Muscle layer of colon (tissue), 2 donors: Measurements from ENCODE around the gene PIK3R5.

ENCODE experiments used
- H3K27ac ChIP-seq: one replicate; pipeline ENCODE4 v1.7.0; 2013; ENCODE audit warnings: low read depth, mild to moderate bottlenecking, low read length, moderate library complexity
- H3K27me3 ChIP-seq, 2 donors: one replicate each; pipeline ENCODE4 v1.7.0; 2013; ENCODE audit warnings: low read length in 2 of 2, mild to moderate bottlenecking in 2 of 2; ENCODE audit not compliant: insufficient read depth in 2 of 2, control insufficient read depth in 1 of 2
- H3K36me3 ChIP-seq: one replicate; pipeline ENCODE4 v1.7.0; 2013; ENCODE audit warnings: mild to moderate bottlenecking, low read length; ENCODE audit not compliant: insufficient read depth
- H3K4me1 ChIP-seq: one replicate; pipeline ENCODE4 v1.7.0; 2013; ENCODE audit warnings: mild to moderate bottlenecking, low read length; ENCODE audit not compliant: insufficient read depth
- H3K4me3 ChIP-seq, 2 donors: one replicate each; pipeline ENCODE4 v1.7.0; 2013; ENCODE audit warnings: low read length in 2 of 2, low read depth in 1 of 2, mild to moderate bottlenecking in 1 of 2, moderate library complexity in 1 of 2
- H3K9ac ChIP-seq: one replicate; pipeline ENCODE4 v1.7.0; 2013; ENCODE audit warnings: low read length
- H3K9me3 ChIP-seq: one replicate; pipeline ENCODE4 v1.7.0; 2013; ENCODE audit warnings: mild to moderate bottlenecking, low read length
- donor health status: abdominal sarcoma.
- donor health status: Adenocarcinoma of cecum.

PIK3R5 gene

DNA sequence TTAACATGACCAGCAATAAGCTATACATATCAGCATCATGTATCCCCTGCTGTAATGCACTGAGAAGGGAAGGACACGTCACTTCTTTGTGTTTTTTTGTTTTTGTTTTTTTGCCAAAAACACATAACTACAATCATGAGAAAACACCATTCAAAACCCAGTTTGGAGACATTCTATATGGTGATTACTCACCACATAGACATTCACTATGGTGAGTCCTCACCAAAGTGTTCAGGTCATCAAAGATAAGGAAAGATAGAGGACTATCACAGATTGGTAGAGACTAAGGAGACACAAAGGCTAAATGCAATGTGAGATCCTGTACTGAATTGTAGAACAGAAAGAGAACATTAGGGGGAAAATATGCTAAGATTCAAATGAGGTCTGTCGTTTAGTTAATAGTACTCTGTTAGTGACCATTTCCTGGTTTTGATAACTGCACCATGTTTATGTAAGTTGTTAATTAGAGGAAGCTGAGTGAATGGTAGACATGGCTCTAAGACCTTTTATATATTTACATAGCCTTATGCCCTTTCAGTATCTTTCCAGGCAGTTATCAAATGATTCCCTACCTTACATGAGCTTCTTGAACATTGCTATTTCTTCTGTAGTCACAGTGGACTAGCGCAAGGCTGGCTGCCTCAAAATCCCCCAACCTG is 46.6 kb downstream of the PIK3R5 start:
- H3K27me3 ChIP-seq, result no peaks in the 10 kb centered on the region
- H3K4me3 ChIP-seq, result no peak overlapping the region
- H3K9me3 ChIP-seq, result no peaks in the 10 kb centered on the region
- H3K9ac ChIP-seq, result no peak overlapping the region
- H3K4me1 ChIP-seq, result no peaks in the 10 kb centered on the region
- H3K27ac ChIP-seq, result no peak overlapping the region
- H3K36me3 ChIP-seq, result no peaks in the 10 kb centered on the region

DNA sequence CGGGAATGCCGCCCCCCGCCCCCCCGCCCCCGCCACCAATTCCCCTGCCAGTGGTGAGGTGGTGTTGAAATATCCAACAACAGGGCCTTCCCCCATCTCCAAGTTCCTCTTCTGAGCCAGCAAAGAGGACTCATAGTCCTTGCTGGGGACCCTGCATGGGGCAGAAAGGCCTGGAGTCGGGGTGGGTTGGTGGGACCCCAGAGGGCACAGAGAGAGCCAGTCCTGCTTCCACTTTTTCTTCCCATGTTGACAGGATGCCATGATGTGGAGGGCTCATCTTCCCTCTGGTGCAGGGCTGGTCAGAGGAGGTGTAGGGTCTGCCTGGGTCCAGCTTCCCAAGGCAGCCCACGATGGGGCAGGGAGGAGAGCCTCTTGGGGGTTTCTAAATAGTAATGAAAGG is 49.0 kb downstream of the PIK3R5 start:
- no peak overlapping the region for H3K4me3 ChIP-seq
- H3K27ac ChIP-seq, result no peak overlapping the region
- no peaks in the 10 kb centered on the region for H3K9me3 ChIP-seq
- no peaks in the 10 kb centered on the region for H3K36me3 ChIP-seq
- no peaks in the 10 kb centered on the region for H3K4me1 ChIP-seq
- no peak overlapping the region for H3K9ac ChIP-seq
- peaks cover 0 to 4% of the 10 kb centered on the region in 2 donors for H3K27me3 ChIP-seq

DNA sequence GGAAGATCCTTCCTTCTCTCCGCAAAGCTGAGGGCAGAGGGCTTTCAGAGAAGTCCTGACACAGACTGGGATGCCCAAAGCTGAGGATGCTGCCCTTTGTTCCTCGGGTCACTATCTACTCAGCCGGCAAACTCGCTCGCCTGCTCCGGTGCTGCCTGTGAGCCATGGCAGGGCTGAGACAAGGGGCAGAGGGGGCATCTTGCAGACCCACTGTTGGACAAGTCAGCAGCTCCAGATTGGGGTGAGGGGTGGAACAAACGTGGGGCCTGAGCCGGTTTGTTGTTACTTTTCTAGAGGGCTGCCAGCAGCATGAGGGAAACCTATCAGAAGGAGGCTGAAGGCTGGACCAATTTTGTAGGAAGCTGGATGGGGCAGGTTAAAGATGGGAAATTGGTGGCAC is 51.0 kb downstream of the PIK3R5 start:
- no peaks in the 10 kb centered on the region for H3K36me3 ChIP-seq
- no peak overlapping the region for H3K27ac ChIP-seq
- H3K9me3 ChIP-seq, result no peaks in the 10 kb centered on the region
- H3K4me3 ChIP-seq, result no peak overlapping the region
- H3K27me3 ChIP-seq, result peaks cover 0 to 4% of the 10 kb centered on the region in 2 donors
- H3K4me1 ChIP-seq, result no peaks in the 10 kb centered on the region
- no peak overlapping the region for H3K9ac ChIP-seq

DNA sequence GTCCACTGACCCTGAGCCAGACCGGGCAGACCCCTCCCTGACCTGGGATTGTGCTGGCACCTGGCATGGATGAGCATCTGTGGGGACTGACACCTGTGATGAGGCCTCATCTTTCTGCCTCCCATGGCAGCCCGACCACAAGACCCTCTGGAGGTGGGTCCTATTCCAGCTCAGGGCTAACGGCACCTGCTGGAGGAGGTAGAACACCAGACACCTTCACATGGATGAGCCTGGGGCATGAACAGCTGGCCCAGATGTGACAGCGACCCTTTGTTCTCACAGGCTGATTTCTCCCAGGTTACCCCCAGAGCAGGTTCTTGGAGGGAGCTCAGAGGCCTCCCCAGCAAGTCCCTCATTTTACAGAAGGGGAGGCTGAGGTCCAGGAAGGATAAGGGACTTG is 51.6 kb downstream of the PIK3R5 start:
- Histone ChIP-seq H3K9ac (no peak overlapping the region), H3K27ac (no peak overlapping the region), H3K9me3 (no peaks in the 10 kb centered on the region), H3K27me3 (peaks cover 0 to 4% of the 10 kb centered on the region in 2 donors), H3K36me3 (no peaks in the 10 kb centered on the region), H3K4me3 (no peak overlapping the region), H3K4me1 (no peaks in the 10 kb centered on the region)

DNA sequence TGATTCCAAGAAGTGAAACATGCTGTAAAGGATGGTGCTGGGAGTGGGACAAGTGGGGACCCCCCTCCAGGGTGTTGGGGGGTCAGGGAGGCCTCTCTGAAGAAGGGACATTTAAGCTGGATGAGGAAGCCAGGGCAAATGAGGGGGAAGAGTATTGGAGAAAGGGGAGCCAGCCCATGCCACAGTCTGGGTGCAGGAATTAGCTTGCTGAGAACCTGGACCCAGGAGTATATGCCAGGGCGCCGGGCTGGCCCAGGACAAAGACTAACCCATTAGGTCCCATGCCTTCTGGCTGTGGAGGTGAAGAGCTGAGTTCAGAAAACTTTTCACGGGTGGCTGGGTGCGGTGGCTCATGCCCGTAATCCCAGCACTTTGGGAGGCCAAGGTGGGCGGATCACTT is 52.4 kb downstream of the PIK3R5 start:
- H3K4me1 ChIP-seq, result no peaks in the 10 kb centered on the region
- H3K4me3 ChIP-seq, result no peak overlapping the region
- peaks cover 0 to 4% of the 10 kb centered on the region in 2 donors for H3K27me3 ChIP-seq
- H3K36me3 ChIP-seq, result no peaks in the 10 kb centered on the region
- no peaks in the 10 kb centered on the region for H3K9me3 ChIP-seq
- no peak overlapping the region for H3K27ac ChIP-seq
- H3K9ac ChIP-seq, result no peak overlapping the region

DNA sequence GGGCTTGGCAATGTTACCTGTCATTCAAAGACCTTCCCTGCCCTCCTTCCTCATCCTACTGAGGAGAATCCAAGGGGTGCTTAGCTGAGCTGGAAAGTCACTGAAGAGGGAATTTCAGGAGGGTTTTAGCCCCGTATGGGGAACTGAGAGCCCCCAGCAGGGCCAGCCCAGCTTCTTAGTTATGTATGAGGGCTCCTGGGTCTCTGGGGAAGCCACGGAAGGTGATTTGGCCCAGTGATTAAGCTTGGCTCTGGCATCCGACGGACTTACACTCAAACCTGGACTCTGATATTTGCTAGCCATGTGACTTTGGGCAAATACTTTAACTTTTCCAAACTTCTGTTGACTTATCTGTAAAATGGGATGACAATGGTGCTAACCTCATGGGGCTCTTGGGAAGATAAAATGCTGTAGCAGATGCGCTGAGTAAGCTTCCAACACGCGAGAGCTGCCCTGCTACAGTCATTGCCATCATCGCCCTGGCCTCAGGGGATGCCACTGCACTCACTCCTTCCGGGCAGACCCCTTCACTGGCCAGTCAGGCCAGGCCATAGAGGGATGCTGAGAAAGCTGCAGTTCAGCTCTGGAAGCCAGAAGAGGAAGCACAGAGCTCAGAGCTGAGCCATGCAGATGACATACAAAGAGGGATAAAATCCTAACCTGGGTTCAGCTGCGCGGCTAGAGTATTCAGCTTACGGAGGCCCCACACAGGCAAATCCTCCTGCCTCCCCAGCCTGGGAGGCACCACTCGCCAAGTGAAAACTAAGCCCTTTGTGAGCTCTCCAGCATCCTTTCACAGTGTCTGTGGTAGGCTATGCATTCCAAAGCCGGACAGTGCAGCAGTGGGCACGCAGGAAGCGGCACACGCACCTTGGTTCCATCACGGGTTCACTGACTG is 53.2 kb downstream of the PIK3R5 start:
- Histone ChIP-seq H3K4me3 (no peak overlapping the region), H3K4me1 (no peaks in the 10 kb centered on the region), H3K36me3 (no peaks in the 10 kb centered on the region), H3K9me3 (no peaks in the 10 kb centered on the region), H3K27ac (no peak overlapping the region), H3K9ac (no peak overlapping the region), H3K27me3 (peaks cover 0 to 4% of the 10 kb centered on the region in 2 donors)

DNA sequence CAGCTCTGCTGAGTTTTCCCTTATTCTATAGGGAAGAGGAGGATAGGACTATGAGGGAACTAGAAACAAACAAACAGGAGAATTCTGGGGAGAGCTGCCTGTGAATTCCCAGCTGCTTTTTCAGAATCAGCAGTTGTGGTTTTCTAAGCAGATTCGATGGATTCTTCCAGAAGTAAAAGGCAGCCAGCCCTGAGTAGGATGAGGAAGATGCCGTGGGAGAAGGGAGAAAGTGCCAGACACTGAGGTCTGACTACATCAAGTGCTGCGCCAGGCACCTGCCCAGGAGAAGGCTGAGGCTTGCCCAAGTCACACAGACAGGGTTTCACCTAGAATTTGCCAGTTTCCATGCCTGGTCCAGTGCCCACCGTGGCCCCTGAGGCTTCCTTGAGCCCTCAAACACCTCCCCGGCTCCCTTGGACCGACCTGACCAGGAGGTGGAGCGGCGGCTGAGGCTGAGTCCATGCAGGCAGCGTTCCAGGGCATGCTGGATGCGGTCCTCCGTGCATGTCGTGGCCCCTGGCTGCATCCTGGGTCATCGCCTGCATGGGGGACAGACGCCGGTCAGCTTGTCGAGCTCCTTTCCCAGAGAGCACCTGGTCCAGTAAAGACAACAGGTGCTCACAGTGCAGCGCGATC is 54.4 kb downstream of the PIK3R5 start:
- Histone ChIP-seq H3K9me3 (no peaks in the 10 kb centered on the region), H3K4me3 (no peak overlapping the region), H3K27me3 (peaks cover 0 to 4% of the 10 kb centered on the region in 2 donors), H3K36me3 (no peaks in the 10 kb centered on the region), H3K27ac (no peak overlapping the region), H3K4me1 (no peaks in the 10 kb centered on the region), H3K9ac (no peak overlapping the region)

DNA sequence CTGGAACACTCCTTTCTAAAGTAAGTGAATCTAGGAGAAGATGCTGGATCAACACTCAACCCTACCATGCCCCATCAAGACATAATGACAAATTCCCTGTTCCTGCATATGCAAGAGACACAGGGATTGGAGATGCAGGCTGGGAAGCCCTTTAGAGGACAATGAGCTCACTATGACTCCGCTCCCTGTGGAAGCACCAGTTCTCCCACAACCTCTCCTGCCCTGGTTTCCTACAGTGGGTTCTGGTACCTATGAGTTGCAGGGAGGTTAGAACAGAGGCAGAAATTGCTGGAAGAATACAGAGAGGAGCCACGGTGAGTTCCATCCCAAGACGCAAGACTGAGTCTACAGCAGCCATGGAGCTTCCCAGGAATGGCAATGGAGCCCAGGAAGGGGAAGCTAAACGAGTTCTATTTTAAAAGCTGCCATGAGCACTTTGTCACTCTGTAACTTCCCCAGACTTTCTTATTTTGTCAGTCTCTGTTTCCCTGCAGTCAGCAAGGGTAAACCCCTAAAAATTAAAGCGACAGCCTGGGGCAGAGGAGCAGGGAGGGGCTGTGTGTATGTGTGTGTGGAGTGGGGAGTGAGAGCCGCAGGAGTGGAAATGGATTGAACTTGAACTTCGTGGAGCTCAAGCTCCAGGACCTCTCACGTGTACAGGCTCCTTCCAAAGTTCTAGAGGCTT is 55.8 kb downstream of the PIK3R5 start:
- no peaks in the 10 kb centered on the region for H3K4me1 ChIP-seq
- no peak overlapping the region for H3K4me3 ChIP-seq
- no peak overlapping the region for H3K9ac ChIP-seq
- H3K9me3 ChIP-seq, result no peaks in the 10 kb centered on the region
- no peaks in the 10 kb centered on the region for H3K36me3 ChIP-seq
- peaks cover 0 to 4% of the 10 kb centered on the region in 2 donors for H3K27me3 ChIP-seq
- no peak overlapping the region for H3K27ac ChIP-seq

DNA sequence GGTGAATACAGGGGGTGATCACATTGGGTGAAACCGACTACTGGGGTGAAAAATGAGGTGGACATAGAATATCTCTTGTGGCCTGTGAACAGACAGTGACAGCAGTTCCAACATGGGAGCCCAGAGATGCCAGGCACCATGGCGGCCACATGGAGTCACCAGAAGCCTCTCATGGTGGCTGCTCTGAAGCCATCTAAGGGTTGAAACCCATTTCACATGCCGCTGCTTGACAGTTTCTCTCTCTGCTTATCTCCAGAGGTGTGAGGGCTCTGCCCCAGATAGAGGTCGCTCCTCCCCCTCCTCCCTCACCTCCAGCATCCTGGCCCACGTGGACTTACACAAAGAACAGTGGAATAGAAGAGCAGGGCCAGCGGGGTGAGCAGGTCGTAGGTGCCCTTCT is 60.2 kb downstream of the PIK3R5 start:
- Histone ChIP-seq H3K4me1 (no peaks in the 10 kb centered on the region), H3K4me3 (no peak overlapping the region), H3K27ac (no peak overlapping the region), H3K36me3 (no peaks in the 10 kb centered on the region), H3K27me3 (no peaks in the 10 kb centered on the region), H3K9ac (no peak overlapping the region), H3K9me3 (no peaks in the 10 kb centered on the region)

DNA sequence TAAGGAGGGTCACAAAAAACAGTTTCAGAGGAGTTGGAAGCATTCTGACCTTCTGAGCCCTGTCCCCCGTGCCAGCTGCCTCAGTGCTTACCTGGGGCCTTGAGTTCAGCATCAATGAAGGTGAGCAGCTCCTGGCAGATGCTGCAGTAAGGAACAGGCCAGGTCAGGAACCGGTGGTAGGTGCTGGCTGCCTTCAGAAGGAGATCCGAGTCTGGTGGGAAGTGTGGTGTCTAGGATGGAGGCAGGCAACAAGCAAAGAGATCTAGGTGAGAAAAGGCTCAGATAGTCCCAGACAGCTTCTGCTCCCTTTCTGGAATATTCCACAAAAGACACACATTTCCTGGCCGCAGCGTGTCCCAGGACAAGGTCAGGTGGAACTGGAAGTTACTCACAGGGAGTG is 60.8 kb downstream of the PIK3R5 start:
- Histone ChIP-seq H3K36me3 (no peaks in the 10 kb centered on the region), H3K4me3 (no peak overlapping the region), H3K27ac (no peak overlapping the region), H3K9me3 (no peaks in the 10 kb centered on the region), H3K27me3 (no peaks in the 10 kb centered on the region), H3K9ac (no peak overlapping the region), H3K4me1 (no peaks in the 10 kb centered on the region)

DNA sequence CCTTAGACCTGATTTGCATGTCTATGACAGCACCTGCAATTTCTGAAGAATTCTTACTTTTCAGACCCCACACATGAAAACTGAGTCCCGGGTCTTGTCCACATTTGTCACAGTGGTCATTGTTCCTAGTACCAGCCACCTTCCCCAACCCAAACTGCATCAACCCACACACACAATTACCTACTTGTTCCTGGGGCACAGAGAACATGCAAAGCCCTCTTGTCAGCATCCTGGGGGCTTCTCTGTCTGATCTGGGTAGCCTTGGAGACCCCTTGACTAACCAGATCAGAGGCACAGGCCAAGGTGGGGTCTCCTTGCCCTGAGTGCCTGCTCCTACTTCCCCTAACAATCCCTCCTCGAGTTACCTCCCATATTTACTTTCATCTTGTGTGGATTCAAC is 61.3 kb downstream of the PIK3R5 start:
- no peaks in the 10 kb centered on the region for H3K27me3 ChIP-seq
- H3K36me3 ChIP-seq, result no peaks in the 10 kb centered on the region
- H3K9ac ChIP-seq, result no peak overlapping the region
- H3K4me3 ChIP-seq, result no peak overlapping the region
- no peak overlapping the region for H3K27ac ChIP-seq
- no peaks in the 10 kb centered on the region for H3K4me1 ChIP-seq
- no peaks in the 10 kb centered on the region for H3K9me3 ChIP-seq
